ENCODE results near the gene LIME1.
A peak's percentile ranks its signal among the peaks of the same experiment; 100 is the strongest.
"Not testable (repeated sequence)": the region's sequence is repeated elsewhere in the genome, so short reads cannot be mapped to it uniquely, and the experiment has no call there.

The LIME1 gene

GRCh38 chr20:63707558-63708300, 28.7 kb upstream of the LIME1 start, which contains the start of the genes ARFRP1 and ZGPAT:
TSS of gene ARFRP1 (minus strand) at chr20:63707976. CDS start at chr20:63707091, 885 bp downstream.
TSS of gene ZGPAT (plus strand) at chr20:63708039. CDS start at chr20:63708581, 542 bp downstream.
- TF ChIP-seq CTCF (IDR thresholded peaks at IDR 0.05; ENCODE audit: low read depth, low read length): no peak
- peak; percentile 56 for DNase-seq (ENCODE audit: extremely low read depth, low read depth)

- TF ChIP-seq CTCF (IDR thresholded peaks at IDR 0.05; ENCODE audit: low read depth, low read length): no peak
- DNase-seq (ENCODE audit: extremely low read depth, low read depth): no peak
Observed at GRCh38 chr20:63708301-63709148, 27.9 kb upstream of the LIME1 start.

GRCh38 chr20:63709149-63709527, 27.3 kb upstream of the LIME1 start:
- no peak for DNase-seq (ENCODE audit: extremely low read depth, low read depth)
- no peak for TF ChIP-seq CTCF (IDR thresholded peaks at IDR 0.05; ENCODE audit: low read depth, low read length)

GRCh38 chr20:63711085-63711645, 25.3 kb upstream of the LIME1 start:
- no peak for DNase-seq (ENCODE audit: extremely low read depth, low read depth)
- TF ChIP-seq CTCF (IDR thresholded peaks at IDR 0.05; ENCODE audit: low read depth, low read length): no peak

- DNase-seq (ENCODE audit: extremely low read depth, low read depth): no peak
- TF ChIP-seq CTCF (IDR thresholded peaks at IDR 0.05; ENCODE audit: low read depth, low read length): no peak
Observed at GRCh38 chr20:63712191-63712590, 24.3 kb upstream of the LIME1 start.

- no peak for TF ChIP-seq CTCF (IDR thresholded peaks at IDR 0.05; ENCODE audit: low read depth, low read length)
- no peak for DNase-seq (ENCODE audit: extremely low read depth, low read depth)
Observed at GRCh38 chr20:63714858-63715257, 21.6 kb upstream of the LIME1 start.

GRCh38 chr20:63718996-63719395, 17.5 kb upstream of the LIME1 start:
- TF ChIP-seq CTCF (IDR thresholded peaks at IDR 0.05; ENCODE audit: low read depth, low read length): no peak
- DNase-seq (ENCODE audit: extremely low read depth, low read depth): no peak

- not testable (repeated sequence) for DNase-seq (ENCODE audit: extremely low read depth, low read depth)
Observed at GRCh38 chr20:63722967-63723622, 13.4 kb upstream of the LIME1 start.

- DNase-seq (ENCODE audit: extremely low read depth, low read depth): not testable (repeated sequence)
Observed at GRCh38 chr20:63730189-63730733, 6.2 kb upstream of the LIME1 start.

Data from AG09319 (cell line).